LNCaP clone FGC (cell line): ENCODE measurements around the gene XRCC5.
A peak's percentile ranks its signal among the peaks of the same experiment; 100 is the strongest.

Source experiments
- DNase-seq: peaks from one replicate; pipeline ENCODE4 v3.0.0-alpha.2; 2011; ENCODE audit warnings: low read depth
- H3K4me3 ChIP-seq: 2 replicates; pipeline ENCODE4 v1.5.1; 2011; ENCODE audit warnings: mild to moderate bottlenecking, low read depth, low read length, control low read depth
- TF ChIP-seq, protein P1 (sequence below): IDR thresholded peaks from 2 replicates; pipeline ENCODE4 v1.5.1; 2012; ENCODE audit warnings: mild to moderate bottlenecking; ENCODE audit not compliant: control insufficient read depth, insufficient read depth; ENCODE audit errors: extremely low read depth

Gene XRCC5

DNA sequence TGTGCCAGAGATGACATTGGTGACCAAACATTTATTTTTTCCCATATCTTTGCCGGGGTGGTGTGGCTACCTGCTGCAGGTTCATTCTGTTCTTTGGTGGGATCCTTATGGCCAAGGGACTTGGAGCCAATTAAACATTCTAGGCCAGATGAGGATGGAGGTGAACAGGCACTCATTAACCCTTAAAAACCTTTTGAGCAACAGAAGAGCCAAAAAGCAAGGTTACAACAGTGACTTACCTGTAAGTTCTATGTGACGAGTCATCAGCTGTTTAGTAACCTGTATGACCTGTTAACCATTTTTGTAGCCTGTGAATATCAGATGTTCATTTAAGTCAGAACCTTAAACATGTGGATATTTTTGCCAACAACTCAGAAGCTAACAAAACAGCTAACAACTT, 105.6 kb downstream of the XRCC5 start:
- DNase-seq = peak; percentile 10
- TF ChIP-seq, protein P1, sequence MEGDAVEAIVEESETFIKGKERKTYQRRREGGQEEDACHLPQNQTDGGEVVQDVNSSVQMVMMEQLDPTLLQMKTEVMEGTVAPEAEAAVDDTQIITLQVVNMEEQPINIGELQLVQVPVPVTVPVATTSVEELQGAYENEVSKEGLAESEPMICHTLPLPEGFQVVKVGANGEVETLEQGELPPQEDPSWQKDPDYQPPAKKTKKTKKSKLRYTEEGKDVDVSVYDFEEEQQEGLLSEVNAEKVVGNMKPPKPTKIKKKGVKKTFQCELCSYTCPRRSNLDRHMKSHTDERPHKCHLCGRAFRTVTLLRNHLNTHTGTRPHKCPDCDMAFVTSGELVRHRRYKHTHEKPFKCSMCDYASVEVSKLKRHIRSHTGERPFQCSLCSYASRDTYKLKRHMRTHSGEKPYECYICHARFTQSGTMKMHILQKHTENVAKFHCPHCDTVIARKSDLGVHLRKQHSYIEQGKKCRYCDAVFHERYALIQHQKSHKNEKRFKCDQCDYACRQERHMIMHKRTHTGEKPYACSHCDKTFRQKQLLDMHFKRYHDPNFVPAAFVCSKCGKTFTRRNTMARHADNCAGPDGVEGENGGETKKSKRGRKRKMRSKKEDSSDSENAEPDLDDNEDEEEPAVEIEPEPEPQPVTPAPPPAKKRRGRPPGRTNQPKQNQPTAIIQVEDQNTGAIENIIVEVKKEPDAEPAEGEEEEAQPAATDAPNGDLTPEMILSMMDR = no peak
- H3K4me3 ChIP-seq = no peak overlapping the region

DNA sequence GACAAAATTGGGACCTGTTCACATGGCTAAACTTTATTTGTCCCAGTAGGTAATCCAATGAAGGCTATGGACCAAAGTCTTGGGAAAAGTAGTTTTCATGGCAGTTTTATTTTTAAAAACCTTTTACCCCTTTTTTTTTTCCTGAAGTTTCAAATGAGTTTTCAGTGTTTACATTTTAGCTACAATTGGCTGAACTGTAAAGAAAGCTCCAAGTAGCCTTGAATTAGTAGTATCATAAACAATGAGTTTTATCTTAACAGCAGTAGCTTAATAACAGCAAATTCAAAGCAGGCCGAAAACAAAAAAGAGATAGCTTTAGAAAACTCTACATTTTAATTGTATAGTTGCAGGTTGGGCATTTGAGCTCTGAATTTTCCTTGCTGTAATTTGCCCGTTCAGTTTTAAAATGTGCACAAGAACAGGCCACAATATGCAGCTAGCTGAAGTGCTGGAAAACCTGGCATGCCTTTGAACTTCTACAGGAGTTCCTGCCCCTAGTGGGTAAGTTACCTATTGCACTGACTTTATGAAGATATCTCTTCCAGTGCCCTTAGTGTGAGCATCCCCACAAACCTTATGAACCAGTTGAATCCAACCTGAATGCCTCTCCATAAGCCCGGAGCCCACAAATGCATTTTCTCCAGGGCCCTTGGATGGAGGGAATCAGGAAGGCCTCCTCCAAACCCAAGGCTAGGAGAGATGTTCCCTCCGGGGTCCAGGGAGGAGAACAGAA, 106.7 kb downstream of the XRCC5 start:
- DNase-seq = peak; percentile 6
- H3K4me3 ChIP-seq = no peak overlapping the region
- TF ChIP-seq, protein P1 = peak; percentile 39

DNA sequence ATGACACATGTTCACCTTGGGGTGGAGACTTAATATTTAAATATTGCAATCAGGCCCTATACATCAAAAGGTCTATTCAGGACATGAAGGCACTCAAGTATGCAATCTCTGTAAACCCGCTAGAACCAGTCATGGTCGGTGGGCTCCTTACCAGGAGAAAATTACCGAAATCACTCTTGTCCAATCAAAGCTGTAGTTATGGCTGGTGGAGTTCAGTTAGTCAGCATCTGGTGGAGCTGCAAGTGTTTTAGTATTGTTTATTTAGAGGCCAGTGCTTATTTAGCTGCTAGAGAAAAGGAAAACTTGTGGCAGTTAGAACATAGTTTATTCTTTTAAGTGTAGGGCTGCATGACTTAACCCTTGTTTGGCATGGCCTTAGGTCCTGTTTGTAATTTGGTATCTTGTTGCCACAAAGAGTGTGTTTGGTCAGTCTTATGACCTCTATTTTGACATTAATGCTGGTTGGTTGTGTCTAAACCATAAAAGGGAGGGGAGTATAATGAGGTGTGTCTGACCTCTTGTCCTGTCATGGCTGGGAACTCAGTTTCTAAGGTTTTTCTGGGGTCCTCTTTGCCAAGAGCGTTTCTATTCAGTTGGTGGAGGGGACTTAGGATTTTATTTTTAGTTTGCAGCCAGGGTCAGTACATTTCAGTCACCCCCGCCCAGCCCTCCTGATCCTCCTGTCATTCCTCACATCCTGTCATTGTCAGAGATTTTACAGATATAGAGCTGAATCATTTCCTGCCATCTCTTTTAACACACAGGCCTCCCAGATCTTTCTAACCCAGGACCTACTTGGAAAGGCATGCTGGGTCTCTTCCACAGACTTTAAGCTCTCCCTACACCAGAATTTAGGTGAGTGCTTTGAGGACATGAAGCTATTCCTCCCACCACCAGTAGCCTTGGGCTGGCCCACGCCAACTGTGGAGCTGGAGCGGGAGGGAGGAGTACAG, 108.1 kb downstream of the XRCC5 start:
- TF ChIP-seq, protein P1 = no peak
- no peak for DNase-seq
- no peak overlapping the region for H3K4me3 ChIP-seq

DNA sequence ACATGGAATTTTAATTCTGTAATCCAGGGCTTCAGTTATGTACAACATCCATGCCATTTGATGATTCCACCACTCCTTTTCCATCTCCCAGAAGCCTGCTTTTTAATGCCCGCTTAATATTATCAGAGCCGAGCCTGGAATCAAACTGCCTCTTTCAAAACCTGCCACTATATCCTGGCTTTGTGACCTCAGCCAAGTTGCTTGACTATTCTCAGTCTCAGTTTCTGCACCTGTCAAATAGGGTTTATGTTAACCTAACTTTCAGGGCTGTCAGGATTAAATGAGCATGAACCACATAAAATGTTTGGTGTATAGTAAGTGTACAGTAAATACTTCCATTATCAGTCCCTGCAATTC, 108.7 kb downstream of the XRCC5 start:
- H3K4me3 ChIP-seq = no peak overlapping the region
- DNase-seq = no peak
- TF ChIP-seq, protein P1 = no peak

- H3K4me3 ChIP-seq = no peak overlapping the region
- no peak for DNase-seq
- TF ChIP-seq, protein P1 = no peak
These were observed 110.7 kb downstream of the XRCC5 start for GRCh38 chr2:216219861-216220260.

DNA sequence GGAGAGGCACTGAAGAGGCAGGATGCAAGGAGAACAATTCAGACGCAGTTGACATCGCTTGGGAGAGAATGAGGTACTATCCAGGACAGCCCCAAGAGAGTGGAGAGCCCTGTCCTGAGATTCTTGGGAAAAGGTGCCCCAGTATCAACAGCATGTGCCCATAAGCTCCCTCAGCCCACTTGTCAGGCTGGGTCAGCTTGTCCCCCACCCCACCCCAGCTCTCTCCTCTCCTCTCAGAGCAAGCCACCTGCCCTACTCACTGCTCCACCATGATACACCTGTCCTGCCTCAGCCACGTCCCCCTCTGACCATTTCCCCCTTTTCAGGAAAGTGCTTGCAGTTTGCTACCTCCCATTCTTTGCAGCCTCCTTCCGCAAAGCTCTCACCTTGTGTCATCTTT, 111.8 kb downstream of the XRCC5 start:
- TF ChIP-seq, protein P1 = no peak
- H3K4me3 ChIP-seq = no peak overlapping the region
- no peak for DNase-seq
